ENCODE measurements around the gene PIGV. TPM values are rescaled to one million over a fixed set of nuclear protein-coding genes. Genes with fewer than 3 reads are reported as not detected.
"Not testable (repeated sequence)": the region's sequence is repeated elsewhere in the genome, so short reads cannot be mapped to it uniquely, and the experiment has no call there.

The PIGV gene
- total and polyA plus RNA-seq, 4 experiments from 2014 or later, result 7.9 to 18.2 (median 15.4) TPM

DNA sequence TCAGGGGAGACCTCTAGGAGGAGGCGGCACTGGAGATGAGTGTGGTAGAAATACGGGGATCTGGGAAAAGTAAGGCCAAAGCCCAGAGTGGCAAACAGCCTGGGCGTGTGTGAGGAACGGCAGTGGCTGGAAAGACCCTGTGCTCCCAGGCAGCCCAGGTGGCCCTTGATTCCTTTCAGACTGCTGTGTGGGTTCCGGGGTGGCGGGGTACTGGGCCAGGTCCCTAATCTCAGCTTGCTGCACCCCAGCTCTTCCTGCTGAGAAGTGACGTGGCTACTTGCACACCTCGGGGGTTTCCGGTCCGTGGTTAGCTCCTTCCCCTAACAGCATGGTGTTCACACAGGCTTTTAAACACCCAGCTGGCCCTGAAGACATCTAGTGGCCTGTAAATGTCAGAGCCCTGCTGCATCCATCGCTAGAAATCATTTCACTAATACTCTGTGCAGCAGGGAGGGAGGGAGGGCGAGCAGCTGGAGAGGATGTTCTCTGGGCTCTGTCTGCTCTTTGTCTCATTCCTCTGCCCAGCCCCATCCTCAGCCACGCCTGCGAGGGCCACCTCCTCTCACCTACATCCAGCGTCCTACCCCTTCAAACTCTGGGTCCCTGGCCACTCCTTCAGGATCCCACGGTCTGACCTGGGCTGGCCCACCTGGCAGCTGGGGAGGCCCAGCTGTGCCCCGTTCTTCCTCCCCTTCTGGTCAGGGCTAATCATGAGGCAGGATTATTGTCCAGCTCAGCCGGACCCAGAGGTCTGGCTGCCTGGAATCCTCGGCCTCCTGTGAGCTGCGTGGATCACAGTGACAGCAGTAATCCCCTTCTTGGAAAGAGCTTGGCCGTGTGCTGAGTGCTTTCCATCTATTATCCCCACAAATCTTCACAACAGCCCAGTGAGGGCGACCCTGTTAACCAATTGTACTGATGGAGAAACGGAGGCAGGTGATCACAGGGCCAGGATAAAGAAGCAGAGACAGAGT, 46.0 kb downstream of the PIGV start:
- peaks cover 74% of the 10 kb centered on the region for H3K4me1 ChIP-seq (ENCODE audit: insufficient read depth, low read length)
- intact Hi-C loops (cut with micrococcal nuclease), result loop anchor here (1.0 to 2.0 kb wide), 5 partner anchors 13 to 231 kb away; no protein-coding TSS in a partner anchor
- no peaks in the 10 kb centered on the region for H3K9me3 ChIP-seq (ENCODE audit: control insufficient read depth in 1 of 2, low read length in 2 of 2)
- peak overlapping the region in 1 of 2 donors; percentile 23 for H3K4me3 ChIP-seq (ENCODE audit: low read length in 2 of 2)
- Mint-ChIP-seq H3K27ac (peak overlapping the region; percentile 98 to 100 (median 100)), H3K36me3 (peaks cover 32 to 65% of the 10 kb centered on the region in 2 donors), H3K4me3 (peak overlapping the region; percentile 74 to 92 (median 85)), H3K4me1 (peaks cover 60 to 87% (median 73%) of the 10 kb centered on the region in 4 donors), H3K27me3 (no peaks in the 10 kb centered on the region), H3K9me3 (no peaks in the 10 kb centered on the region)
- ChIA-PET POLR2A (ENCODE audit: partially characterized antibody) (interaction anchor here (0.7 to 7.1 kb wide), 22 partner anchors 9 to 456 kb away, joined by 3 to 55 read pairs (median 6); partner anchors contain the start of genes GPATCH3, GPN2, HMGN2 and PIGV), CTCF (ENCODE audit: partially characterized antibody) (interaction anchor here (0.5 to 10.7 kb wide), 33 partner anchors 8 to 363 kb away, joined by 3 to 184 read pairs (median 4); partner anchors contain the start of genes GPN2 and ZDHHC18)
- peak overlapping the region; percentile 97 for H3K27ac ChIP-seq (ENCODE audit: low read depth, low read length)
- peaks cover 24% of the 10 kb centered on the region for H3K36me3 ChIP-seq (ENCODE audit: insufficient read depth, low read length)
- peak; percentile 89 to 98 (median 94) for DNase-seq
- H3K27me3 ChIP-seq (ENCODE audit: insufficient read depth, low read length), result no peaks in the 10 kb centered on the region

DNA sequence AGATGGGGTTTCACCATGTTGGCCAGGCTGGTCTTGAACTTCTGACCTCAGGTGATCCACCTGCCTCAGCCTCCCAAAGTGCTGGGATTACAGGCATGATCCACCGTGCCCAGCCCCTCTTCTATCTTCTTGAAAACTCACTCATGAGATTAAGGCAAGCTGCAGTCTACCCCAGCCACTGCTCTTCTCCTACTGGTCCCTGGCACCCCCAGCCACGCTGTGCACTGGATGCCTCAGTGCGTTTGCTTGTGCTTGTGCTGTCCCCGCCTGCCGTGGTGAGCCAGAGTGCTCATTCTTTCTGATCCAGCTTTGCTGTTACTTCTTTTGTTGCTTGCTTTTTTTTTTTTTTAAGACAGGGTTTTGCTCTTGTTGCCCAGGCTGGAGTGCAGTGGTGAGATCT, 49.9 kb downstream of the PIGV start:
- ChIA-PET CTCF (ENCODE audit: partially characterized antibody) (interaction anchor here (0.9 to 10.7 kb wide), 4 partner anchors 13 to 38 kb away, joined by 3 to 184 read pairs (median 4); partner anchors contain the start of gene ZDHHC18), POLR2A (ENCODE audit: partially characterized antibody) (interaction anchor here (1.0 to 2.6 kb wide), 4 partner anchors 9 to 145 kb away, joined by 3 to 9 read pairs (median 6); no protein-coding TSS in a partner anchor)
- Histone ChIP-seq H3K4me1 (ENCODE audit: insufficient read depth, low read length) (peaks cover 50% of the 10 kb centered on the region), H3K27ac (ENCODE audit: low read depth, low read length) (peak overlapping the region; percentile 90), H3K36me3 (ENCODE audit: insufficient read depth, low read length) (peaks cover 33% of the 10 kb centered on the region)
- Mint-ChIP-seq H3K36me3 (peaks cover 30 to 62% of the 10 kb centered on the region in 2 donors), H3K4me1 (peaks cover 35 to 57% (median 46%) of the 10 kb centered on the region in 4 donors), H3K27ac (peak overlapping the region in 6 of 7 donors; percentile 83 to 97 (median 94)), H3K4me3 (peak overlapping the region in 1 of 8 donors; percentile 30)
- intact Hi-C loops (cut with micrococcal nuclease); H3K4me3 ChIP-seq (ENCODE audit: low read length in 2 of 2); H3K27me3 Mint-ChIP-seq; H3K9me3 Mint-ChIP-seq; H3K27me3 ChIP-seq (ENCODE audit: insufficient read depth, low read length); DNase-seq; H3K9me3 ChIP-seq (ENCODE audit: control insufficient read depth in 1 of 2, low read length in 2 of 2): not testable (repeated sequence)

DNA sequence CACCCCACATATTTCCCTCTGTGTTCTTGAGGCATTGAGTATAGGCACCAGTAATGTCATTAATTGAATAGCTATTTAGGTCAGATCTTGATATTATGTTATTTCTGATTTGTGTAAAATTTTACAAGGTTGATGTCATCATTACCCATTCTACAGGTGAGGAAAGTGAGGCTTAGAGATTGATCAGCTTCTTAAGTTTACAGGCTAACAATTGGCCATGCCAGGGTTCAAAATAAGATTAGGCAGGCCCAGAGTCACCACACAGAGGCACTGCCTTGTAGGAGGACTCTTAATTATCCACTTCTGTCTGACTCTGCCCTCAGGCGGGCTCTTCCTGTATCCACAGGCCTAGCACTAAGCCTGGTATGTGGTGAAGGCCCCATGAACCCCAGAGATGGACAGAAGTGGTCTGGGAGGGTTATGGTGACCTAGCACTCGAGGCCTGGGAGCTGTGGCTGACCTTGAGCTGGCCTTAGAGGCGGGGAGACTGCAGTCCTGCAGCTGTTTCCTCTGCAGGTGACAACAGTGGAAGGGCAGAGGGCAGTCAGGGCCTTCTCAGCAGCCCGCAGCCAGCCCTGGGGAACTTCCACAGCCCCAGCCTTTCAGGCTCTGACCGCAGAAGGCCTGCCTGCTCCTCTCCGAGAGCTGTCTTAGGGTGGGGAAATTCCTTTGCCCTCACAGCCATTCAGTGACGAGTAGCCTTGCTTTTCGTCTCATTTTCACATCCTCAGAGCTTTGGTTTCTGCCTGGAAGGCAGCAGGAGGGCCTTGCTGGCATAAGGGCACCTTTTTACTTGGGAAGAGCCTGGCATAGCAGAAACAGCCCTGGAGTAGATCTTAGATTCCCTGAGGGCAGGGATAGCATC, 51.0 kb downstream of the PIGV start:
- H3K4me1 Mint-ChIP-seq, result peaks cover 24 to 47% (median 36%) of the 10 kb centered on the region in 4 donors
- ChIA-PET POLR2A (ENCODE audit: partially characterized antibody) (interaction anchor here (0.6 to 1.3 kb wide), 7 partner anchors 10 to 146 kb away, joined by 3 to 9 read pairs (median 4); partner anchors contain the start of gene GPN2), CTCF (ENCODE audit: partially characterized antibody) (interaction anchor here (0.8 to 10.7 kb wide), 6 partner anchors 12 to 29 kb away, joined by 3 to 184 read pairs (median 3); partner anchors contain the start of gene ZDHHC18)
- DNase-seq, result peak; percentile 62 to 92 (median 65)
- H3K27me3 Mint-ChIP-seq, result no peaks in the 10 kb centered on the region
- peaks cover 34% of the 10 kb centered on the region for H3K36me3 ChIP-seq (ENCODE audit: insufficient read depth, low read length)
- intact Hi-C loops (cut with micrococcal nuclease), result no loop called here
- H3K9me3 ChIP-seq (ENCODE audit: control insufficient read depth in 1 of 2, low read length in 2 of 2), result no peaks in the 10 kb centered on the region
- peak overlapping the region in 7 of 8 donors; percentile 13 to 59 (median 42) for H3K4me3 Mint-ChIP-seq
- H3K9me3 Mint-ChIP-seq, result no peaks in the 10 kb centered on the region
- H3K36me3 Mint-ChIP-seq, result peaks cover 30 to 62% of the 10 kb centered on the region in 2 donors
- H3K4me3 ChIP-seq (ENCODE audit: low read length in 2 of 2), result no peak overlapping the region
- peak overlapping the region; percentile 88 to 97 (median 94) for H3K27ac Mint-ChIP-seq
- peak overlapping the region; percentile 90 for H3K27ac ChIP-seq (ENCODE audit: low read depth, low read length)
- H3K4me1 ChIP-seq (ENCODE audit: insufficient read depth, low read length), result peaks cover 40% of the 10 kb centered on the region
- H3K27me3 ChIP-seq (ENCODE audit: insufficient read depth, low read length), result no peaks in the 10 kb centered on the region

DNA sequence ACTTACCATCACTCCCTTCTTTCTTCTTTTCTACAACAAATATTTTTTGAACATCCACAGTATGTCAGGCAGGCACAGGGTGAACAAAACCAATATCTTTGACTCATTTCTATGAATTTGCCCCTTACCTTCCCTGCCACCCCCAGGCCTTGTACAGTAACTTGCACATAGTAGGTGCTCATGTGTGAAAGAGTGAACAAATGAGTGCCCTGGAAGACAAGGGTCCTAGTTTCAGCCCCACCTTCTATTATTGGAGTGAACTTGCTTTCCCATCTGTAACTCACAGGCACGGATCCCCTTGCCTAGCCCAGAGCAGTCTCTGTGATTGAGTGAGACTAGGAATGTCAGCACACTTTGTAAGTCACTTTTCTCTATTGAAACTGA, 51.6 kb downstream of the PIGV start:
- H3K9me3 ChIP-seq (ENCODE audit: control insufficient read depth in 1 of 2, low read length in 2 of 2), result no peaks in the 10 kb centered on the region
- peaks cover 34% of the 10 kb centered on the region for H3K4me1 ChIP-seq (ENCODE audit: insufficient read depth, low read length)
- no peak overlapping the region for H3K4me3 ChIP-seq (ENCODE audit: low read length in 2 of 2)
- H3K36me3 Mint-ChIP-seq, result peaks cover 35 to 63% of the 10 kb centered on the region in 2 donors
- POLR2A ChIA-PET (ENCODE audit: partially characterized antibody), result interaction anchor here (0.6 to 1.2 kb wide), 3 partner anchors 20 to 51 kb away, joined by 3 to 4 read pairs (median 4); partner anchors contain the start of gene GPN2
- H3K27me3 ChIP-seq (ENCODE audit: insufficient read depth, low read length), result no peaks in the 10 kb centered on the region
- peak overlapping the region; percentile 90 for H3K27ac ChIP-seq (ENCODE audit: low read depth, low read length)
- intact Hi-C loops (cut with micrococcal nuclease), result no loop called here
- no peaks in the 10 kb centered on the region for H3K27me3 Mint-ChIP-seq
- peaks cover 34% of the 10 kb centered on the region for H3K36me3 ChIP-seq (ENCODE audit: insufficient read depth, low read length)
- H3K27ac Mint-ChIP-seq, result peak overlapping the region; percentile 88 to 97 (median 94)
- peak overlapping the region in 6 of 8 donors; percentile 12 to 57 (median 38) for H3K4me3 Mint-ChIP-seq
- DNase-seq, result no peak
- CTCF ChIA-PET (ENCODE audit: partially characterized antibody), result interaction anchor here (0.8 to 10.7 kb wide), 6 partner anchors 12 to 30 kb away, joined by 3 to 184 read pairs (median 3); partner anchors contain the start of gene ZDHHC18
- no peaks in the 10 kb centered on the region for H3K9me3 Mint-ChIP-seq
- peaks cover 21 to 46% (median 29%) of the 10 kb centered on the region in 4 donors for H3K4me1 Mint-ChIP-seq

DNA sequence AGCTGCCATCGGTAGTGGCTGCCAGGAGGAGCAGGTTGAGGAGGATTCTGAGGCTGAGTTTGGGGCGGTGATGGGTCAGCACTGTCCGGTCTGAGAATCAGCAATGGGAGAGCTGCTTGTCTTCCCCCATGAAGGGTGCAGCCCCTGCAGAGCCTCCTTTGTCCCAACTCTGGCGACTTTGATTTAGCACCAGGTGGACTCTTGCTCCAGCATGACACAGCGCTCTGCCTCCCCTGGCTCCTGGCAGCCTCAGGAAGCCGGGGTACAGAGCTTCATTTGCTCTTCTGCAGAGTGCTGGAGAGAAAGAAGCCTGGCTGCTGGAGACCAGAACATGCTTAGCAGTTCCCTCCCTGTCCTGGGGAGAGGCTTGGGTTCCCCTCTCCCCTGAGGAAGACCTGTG, 52.0 kb downstream of the PIGV start:
- H3K4me3 ChIP-seq (ENCODE audit: low read length in 2 of 2), result no peak overlapping the region
- Mint-ChIP-seq H3K27me3 (no peaks in the 10 kb centered on the region), H3K9me3 (no peaks in the 10 kb centered on the region), H3K4me1 (peaks cover 18 to 46% (median 25%) of the 10 kb centered on the region in 4 donors), H3K4me3 (no peak overlapping the region), H3K36me3 (peaks cover 33 to 63% of the 10 kb centered on the region in 2 donors), H3K27ac (peak overlapping the region; percentile 88 to 97 (median 94))
- no peaks in the 10 kb centered on the region for H3K9me3 ChIP-seq (ENCODE audit: control insufficient read depth in 1 of 2, low read length in 2 of 2)
- H3K27me3 ChIP-seq (ENCODE audit: insufficient read depth, low read length), result no peaks in the 10 kb centered on the region
- peaks cover 34% of the 10 kb centered on the region for H3K36me3 ChIP-seq (ENCODE audit: insufficient read depth, low read length)
- DNase-seq, result no peak
- ChIA-PET POLR2A (ENCODE audit: partially characterized antibody) (no interaction called here), CTCF (ENCODE audit: partially characterized antibody) (interaction anchor here (1.4 to 10.7 kb wide), 3 partner anchors 17 to 37 kb away, joined by 4 to 184 read pairs (median 4); partner anchors contain the start of gene ZDHHC18)
- intact Hi-C loops (cut with micrococcal nuclease), result no loop called here
- peak overlapping the region; percentile 90 for H3K27ac ChIP-seq (ENCODE audit: low read depth, low read length)
- H3K4me1 ChIP-seq (ENCODE audit: insufficient read depth, low read length), result peaks cover 29% of the 10 kb centered on the region

DNA sequence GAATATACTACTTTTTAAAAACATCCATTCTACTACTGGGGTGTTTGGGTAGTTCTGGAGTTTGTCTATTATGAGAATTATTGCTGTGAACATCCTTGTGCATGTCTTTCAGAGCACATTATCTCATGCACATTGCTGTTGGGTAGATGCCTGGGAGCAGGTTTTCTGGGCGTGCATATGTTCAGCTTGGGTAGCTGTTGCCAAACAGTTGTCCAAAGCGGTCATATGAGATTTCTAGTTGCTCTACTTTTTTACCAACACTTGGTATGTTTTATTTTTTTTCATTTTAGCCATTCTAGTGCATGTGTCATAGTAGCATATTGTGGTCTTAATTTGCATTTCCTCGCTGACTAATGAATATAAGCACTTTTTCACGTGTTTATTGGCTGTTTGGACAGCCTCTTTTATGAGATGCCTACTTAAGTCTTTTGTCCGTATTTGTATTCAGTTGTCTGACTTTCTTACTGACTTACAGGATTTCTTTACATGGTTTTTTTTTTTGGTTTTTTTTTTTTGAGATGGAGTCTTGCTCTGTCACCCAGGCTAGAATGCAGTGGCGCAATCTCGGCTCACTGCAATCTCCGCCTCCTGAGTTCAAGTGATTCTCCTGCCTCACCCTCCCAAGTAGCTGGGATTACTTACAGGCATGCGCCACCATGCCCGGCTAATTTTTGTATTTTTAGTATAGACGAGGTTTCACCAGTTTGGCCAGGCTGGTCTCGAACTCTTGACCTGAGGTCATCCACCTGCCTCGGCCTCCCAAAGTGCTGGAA, 56.9 kb downstream of the PIGV start:
- Mint-ChIP-seq H3K4me3 (no peak overlapping the region), H3K9me3 (no peaks in the 10 kb centered on the region), H3K27ac (peak overlapping the region in 4 of 7 donors; percentile 22 to 44 (median 32)), H3K4me1 (peaks cover under 1 to 10% (median 6%) of the 10 kb centered on the region in 4 donors), H3K36me3 (peaks cover 26 to 60% of the 10 kb centered on the region in 2 donors), H3K27me3 (no peaks in the 10 kb centered on the region)
- Histone ChIP-seq H3K9me3 (ENCODE audit: control insufficient read depth in 1 of 2, low read length in 2 of 2) (no peaks in the 10 kb centered on the region), H3K27ac (ENCODE audit: low read depth, low read length) (no peak overlapping the region), H3K4me1 (ENCODE audit: insufficient read depth, low read length) (peaks cover 6% of the 10 kb centered on the region), H3K27me3 (ENCODE audit: insufficient read depth, low read length) (no peaks in the 10 kb centered on the region), H3K4me3 (ENCODE audit: low read length in 2 of 2) (no peak overlapping the region), H3K36me3 (ENCODE audit: insufficient read depth, low read length) (peaks cover 51% of the 10 kb centered on the region)
- POLR2A ChIA-PET (ENCODE audit: partially characterized antibody), result no interaction called here
- intact Hi-C loops (cut with micrococcal nuclease), result no loop called here
- CTCF ChIA-PET (ENCODE audit: partially characterized antibody), result no interaction called here
- no peak for DNase-seq
